Measurements from ENCODE around the gene NELL2. TPM values are rescaled to one million over a fixed set of nuclear protein-coding genes. Genes with fewer than 3 reads are reported as not detected.

The NELL2 gene
- total RNA-seq, 2 experiments from 2014 or later: 99.7 to 106 TPM

GRCh38 chr12:44465139-44465538 lies 411.0 kb downstream of the NELL2 start:
- H3K9me3 Mint-ChIP-seq: peaks cover 7% of the 10 kb centered on the region
- no peak overlapping the region for H3K27ac Mint-ChIP-seq
- CTCF ChIA-PET: interaction anchor here (1.0 kb wide), 2 partner anchors 466 to 484 kb away, joined by 4 read pairs; no protein-coding TSS in a partner anchor
- no peak overlapping the region for H3K4me3 Mint-ChIP-seq
- no peaks in the 10 kb centered on the region for H3K36me3 Mint-ChIP-seq (ENCODE audit: low read depth)
- no peak for ATAC-seq
- TF ChIP-seq CTCF (IDR thresholded peaks at IDR 0.05): no peak
- DNase-seq: no peak
- POLR2A ChIA-PET: no interaction called here
- no peaks in the 10 kb centered on the region for H3K27me3 Mint-ChIP-seq
- intact Hi-C loops (cut with micrococcal nuclease): no loop called here
- H3K4me1 Mint-ChIP-seq (ENCODE audit: low read depth): no peaks in the 10 kb centered on the region

- ChIA-PET POLR2A (no interaction called here), CTCF (no interaction called here)
- H3K9me3 Mint-ChIP-seq: peaks cover 7% of the 10 kb centered on the region
- intact Hi-C loops (cut with micrococcal nuclease): no loop called here
- DNase-seq: no peak
- TF ChIP-seq CTCF (IDR thresholded peaks at IDR 0.05): no peak
- no peaks in the 10 kb centered on the region for H3K36me3 Mint-ChIP-seq (ENCODE audit: low read depth)
- ATAC-seq: no peak
- peaks cover 1% of the 10 kb centered on the region for H3K27me3 Mint-ChIP-seq
- no peaks in the 10 kb centered on the region for H3K4me1 Mint-ChIP-seq (ENCODE audit: low read depth)
- no peak overlapping the region for H3K27ac Mint-ChIP-seq
- H3K4me3 Mint-ChIP-seq: no peak overlapping the region
These were observed 411.9 kb downstream of the NELL2 start for GRCh38 chr12:44464180-44464579.

GRCh38 chr12:44462729-44463128 lies 413.4 kb downstream of the NELL2 start:
- Mint-ChIP-seq H3K4me1 (ENCODE audit: low read depth) (no peaks in the 10 kb centered on the region), H3K27ac (no peak overlapping the region), H3K36me3 (ENCODE audit: low read depth) (no peaks in the 10 kb centered on the region), H3K9me3 (peaks cover 7% of the 10 kb centered on the region), H3K27me3 (peaks cover 1% of the 10 kb centered on the region), H3K4me3 (no peak overlapping the region)
- ATAC-seq: no peak
- DNase-seq: no peak
- POLR2A ChIA-PET: no interaction called here
- CTCF ChIA-PET: no interaction called here
- intact Hi-C loops (cut with micrococcal nuclease): no loop called here
- no peak for TF ChIP-seq CTCF (IDR thresholded peaks at IDR 0.05)

DNA sequence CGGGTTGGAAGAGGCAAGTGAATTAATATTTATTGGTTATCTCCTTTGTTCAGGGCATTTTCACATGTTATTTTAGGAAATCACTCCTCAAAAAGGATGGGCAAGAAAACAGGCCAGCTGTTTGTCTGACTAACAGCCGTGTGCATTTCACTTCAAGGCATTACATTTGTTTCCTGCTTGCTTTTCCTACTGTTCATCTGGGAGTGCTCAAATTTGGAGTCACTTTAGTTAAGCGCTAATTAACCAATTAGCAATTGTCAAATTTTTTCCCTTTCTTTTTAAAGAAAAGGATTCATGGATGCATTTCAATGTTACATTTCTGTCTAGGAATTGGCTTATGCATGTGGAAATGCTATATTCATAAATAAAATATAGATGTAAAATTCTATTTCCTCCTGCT lies 415.9 kb downstream of the NELL2 start:
- ChIA-PET CTCF (no interaction called here), POLR2A (no interaction called here)
- peaks cover 1% of the 10 kb centered on the region for H3K27me3 Mint-ChIP-seq
- H3K4me1 Mint-ChIP-seq (ENCODE audit: low read depth): no peaks in the 10 kb centered on the region
- no peak for DNase-seq
- no peak for TF ChIP-seq CTCF (IDR thresholded peaks at IDR 0.05)
- H3K27ac Mint-ChIP-seq: no peak overlapping the region
- H3K36me3 Mint-ChIP-seq (ENCODE audit: low read depth): no peaks in the 10 kb centered on the region
- no peaks in the 10 kb centered on the region for H3K9me3 Mint-ChIP-seq
- no peak overlapping the region for H3K4me3 Mint-ChIP-seq
- ATAC-seq: no peak
- intact Hi-C loops (cut with micrococcal nuclease): no loop called here

DNA sequence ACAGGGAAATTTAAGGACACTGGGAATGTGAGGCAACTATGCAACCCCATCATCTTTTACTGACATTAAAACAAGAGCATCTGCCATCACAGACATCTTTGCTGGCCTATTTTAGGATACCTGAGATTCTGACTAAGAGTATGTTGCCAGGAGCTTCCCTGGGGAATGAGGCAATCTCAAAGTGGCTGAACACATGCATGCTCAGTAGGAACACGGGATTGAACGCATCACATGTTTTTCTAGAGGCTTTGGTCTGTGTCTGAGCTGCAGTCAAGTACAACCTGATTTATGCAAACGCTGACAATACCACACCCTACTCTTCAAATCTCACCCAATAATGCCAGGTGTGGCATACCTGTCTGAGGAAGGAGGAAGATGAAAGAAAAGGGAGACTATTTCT lies 416.5 kb downstream of the NELL2 start:
- no peaks in the 10 kb centered on the region for H3K36me3 Mint-ChIP-seq (ENCODE audit: low read depth)
- POLR2A ChIA-PET: no interaction called here
- H3K4me1 Mint-ChIP-seq (ENCODE audit: low read depth): no peaks in the 10 kb centered on the region
- TF ChIP-seq CTCF (IDR thresholded peaks at IDR 0.05): no peak
- ATAC-seq (no peak), DNase-seq (no peak)
- H3K27ac Mint-ChIP-seq: no peak overlapping the region
- no peaks in the 10 kb centered on the region for H3K9me3 Mint-ChIP-seq
- intact Hi-C loops (cut with micrococcal nuclease): no loop called here
- peaks cover 1% of the 10 kb centered on the region for H3K27me3 Mint-ChIP-seq
- CTCF ChIA-PET: no interaction called here
- no peak overlapping the region for H3K4me3 Mint-ChIP-seq

Other genes starting within 250 kb of the NELL2 start
- gene DBX2, start 174.8 kb upstream of the NELL2 start, total RNA-seq: not detected

All from activated CD8-positive, alpha-beta T cell treated with anti-CD3 and anti-CD28 coated beads for 36 hours (primary cell).